GM12878 (cell line): ENCODE results near the gene VPS13C. TPM values are rescaled to one million over a fixed set of nuclear protein-coding genes. Genes with fewer than 3 reads are reported as not detected.

Source experiments
- ATAC-seq: fragments of 200-7000 bp; cut with Tn5 transposase; 3 replicates; pipeline ENCODE4 v1.9.1; 2020; ENCODE audit warnings: mild to moderate bottlenecking, moderate library complexity
- BruUV-seq: library from RNA; stranded (reverse); fragments of 400-500 nt; replicated peaks from 2 replicates; lab custom pipeline; 2021; lab: Mats Ljungman, UMichigan
- CTCF ChIA-PET: fragments of 300-600 bp; sonication (Branson Sonifier 250); formaldehyde crosslinking; extraction: SDS; loops from one replicate; lab custom pipeline; 2021; ENCODE audit warnings: inconsistent platforms; lab: Yijun Ruan, JAX
- POLR2A ChIA-PET: fragments of 350-600 bp; formaldehyde crosslinking; extraction: SDS; loops from one replicate; lab custom pipeline; 2021; ENCODE audit warnings: inconsistent platforms; lab: Charles Lee
- RAD21 ChIA-PET: fragments of 300-600 bp; sonication (Branson Sonifier 250); formaldehyde crosslinking; loops from one replicate; lab custom pipeline; 2023; ENCODE audit warnings: antibody characterized with exemption; ENCODE audit not compliant: unreplicated experiment; lab: Charles Lee
- SMC1A ChIA-PET: fragments of 300-600 bp; sonication (Branson Sonifier 250); formaldehyde crosslinking; loops from one replicate; lab custom pipeline; 2023; ENCODE audit not compliant: unreplicated experiment, uncharacterized antibody; lab: Charles Lee
- DNase-seq: peaks from one replicate; pipeline ENCODE4 v3.0.0-alpha.2; 2011; ENCODE audit warnings: low read depth, low spot score
- FAIRE-seq: peaks from 3 replicates; lab custom pipeline; 2011; peaks lifted over from hg19 to GRCh38; lab: Jason Lieb, UNC
- H2AFZ ChIP-seq: 2 replicates; pipeline ENCODE4 v1.6.0; 2011; ENCODE audit warnings: low read depth, low read length, control low read depth; ENCODE audit not compliant: control insufficient read depth
- H3K27ac ChIP-seq: 2 replicates; pipeline ENCODE4 v1.5.1; 2011; ENCODE audit warnings: control low read depth; ENCODE audit not compliant: control insufficient read depth, insufficient read depth
- H3K27me3 ChIP-seq, 2 experiments: replicated peaks in 1 of 2; 2 replicates each; pipeline versions ENCODE4 v1.6.0 to v1.6.1; 2011; ENCODE audit warnings: low read length in 1 of 2; ENCODE audit not compliant: control insufficient read depth in 2 of 2, insufficient read depth in 2 of 2
- H3K36me3 ChIP-seq, 2 experiments: 2 replicates each; pipeline ENCODE4 v1.5.1; 2011; ENCODE audit warnings: low read length in 1 of 2; ENCODE audit not compliant: control insufficient read depth in 2 of 2, insufficient read depth in 2 of 2
- H3K4me1 ChIP-seq: 2 replicates; pipeline ENCODE4 v1.6.1; 2011; ENCODE audit warnings: mild to moderate bottlenecking, low read length, moderate library complexity, mixed read lengths; ENCODE audit not compliant: control insufficient read depth, insufficient read depth
- H3K4me2 ChIP-seq: 2 replicates; pipeline ENCODE4 v1.6.0; 2011; ENCODE audit warnings: control low read depth; ENCODE audit not compliant: control insufficient read depth, insufficient read depth
- H3K4me3 ChIP-seq: fragments of 200-600 bp; sonication (generic); 2 replicates; pipeline ENCODE4 v1.5.1; 2016
- H3K79me2 ChIP-seq: 2 replicates; pipeline ENCODE4 v1.6.0; 2011; ENCODE audit warnings: low read length; ENCODE audit not compliant: control insufficient read depth, insufficient read depth
- H3K9ac ChIP-seq: 2 replicates; pipeline ENCODE4 v1.8.0; 2011; ENCODE audit warnings: low read length, control low read depth, mixed read lengths; ENCODE audit not compliant: control insufficient read depth, insufficient read depth
- H3K9me3 ChIP-seq: replicated peaks from 3 replicates; pipeline ENCODE4 v1.5.1; 2011; ENCODE audit warnings: mild to moderate bottlenecking, low read length; ENCODE audit not compliant: control insufficient read depth, insufficient read depth
- H4K20me1 ChIP-seq: 2 replicates; pipeline ENCODE4 v1.6.0; 2011; ENCODE audit not compliant: control insufficient read depth, insufficient read depth
- CTCF ChIP-seq, 3 experiments: IDR thresholded peaks in 2 of 3; conservative IDR thresholded peaks in 1 of 3; 2 replicates each; pipeline ENCODE4 v1.5.1; 2011; ENCODE audit warnings: low read depth in 3 of 3, low read length in 3 of 3, mild to moderate bottlenecking in 3 of 3, control low read depth in 2 of 3, moderate library complexity in 2 of 3, inconsistent platforms in 1 of 3, mixed read lengths in 1 of 3; ENCODE audit not compliant: control insufficient read depth in 2 of 3, insufficient read depth in 1 of 3; ENCODE audit errors: extremely low read depth in 1 of 3
- EED ChIP-seq: sonication (generic); IDR thresholded peaks from 2 replicates; pipeline ENCODE4 v1.6.1; 2016; ENCODE audit warnings: antibody characterized with exemption, low read depth
- EZH2 ChIP-seq: IDR thresholded peaks from 2 replicates; pipeline ENCODE4 v1.6.1; 2012; ENCODE audit warnings: low read depth, mild to moderate bottlenecking, control low read depth, inconsistent platforms, low read length, borderline replicate concordance; ENCODE audit not compliant: control insufficient read depth
- FOXM1 ChIP-seq: IDR thresholded peaks from 2 replicates; pipeline ENCODE4 v1.6.1; 2012; ENCODE audit warnings: low read depth, mild to moderate bottlenecking, inconsistent platforms, low read length, moderate library complexity
- MTA3 ChIP-seq: IDR thresholded peaks from 2 replicates; pipeline ENCODE4 v1.6.1; 2012; ENCODE audit warnings: low read length, inconsistent platforms, borderline replicate concordance
- NFIC ChIP-seq: IDR thresholded peaks from 2 replicates; pipeline ENCODE4 v1.6.1; 2012; ENCODE audit warnings: low read depth, mild to moderate bottlenecking, inconsistent platforms, low read length, moderate library complexity
- SKIL ChIP-seq: fragments of 450-650 bp; IDR thresholded peaks from 2 replicates; pipeline ENCODE4 v1.6.1; 2017; ENCODE audit warnings: mild to moderate bottlenecking, low read depth, inconsistent platforms; ENCODE audit not compliant: poor library complexity, severe bottlenecking
- ZNF622 ChIP-seq: fragments of 450-650 bp; IDR thresholded peaks from 2 replicates; pipeline ENCODE4 v1.6.1; 2017; ENCODE audit warnings: mild to moderate bottlenecking, inconsistent platforms
- WGBS: methylation state at CpG from one replicate; pipeline ENCODE4 v1.1.6; 2016; ENCODE audit warnings: low lambda C conversion rate; ENCODE audit not compliant: insufficient replicate concordance, insufficient coverage; ENCODE audit errors: missing lambda C conversion rate; 5-methylcytosine and 5-hydroxymethylcytosine counted together
- in situ Hi-C: fragments of 300-500 bp; cut with MboI; formaldehyde crosslinking; loops from 9 replicates; pipeline ENCODE4 v1.14.3; 2018; ENCODE audit warnings: mixed read lengths
- intact Hi-C: fragments of 100-400 bp; cut with micrococcal nuclease; formaldehyde crosslinking; loops from one replicate; pipeline ENCODE4 v1.14.2; 2022; ENCODE audit not compliant: unreplicated experiment
- polyA plus RNA-seq, 11 experiments: library from polyadenylated mRNA; depleted of rRNA in 4 of 11; unstranded in 6 of 11; stranded (reverse) in 5 of 11; fragments of >200 nt; fragmentation: Nextera tagmentation in 4 of 11; fragmentation: Illumina TruSeq in 1 of 11; extraction: Ambion mirVana in 4 of 11; extraction: Trizol in 1 of 11; gene quantifications; 1 replicate in 1 of 11; 2 replicates in 10 of 11; pipeline versions ENCODE4 v1.2.1 to v1.2.3, GENCODE V29; 2011 to 2016; ENCODE audit warnings: inconsistent platforms in 2 of 11, missing spikeins in 2 of 11, low read depth in 1 of 11
- total RNA-seq, 4 experiments: library from RNA; depleted of rRNA in 3 of 4; stranded (reverse); fragments of >200 nt in 3 of 4; fragmentation: Illumina TruSeq in 1 of 4; extraction: Trizol in 1 of 4; gene quantifications; 2 replicates each; pipeline versions ENCODE4 v1.2.1 to v1.2.3, GENCODE V29; 2013 to 2021

Gene VPS13C
- total and polyA plus RNA-seq, 10 of the 15 experiments (the other 5 are each of a cell fraction or from before 2014, with no cell fraction given): 9.3 to 53.1 (median 31.8) TPM

GRCh38 chr15:62059108-62059815 lies 985 bp downstream of the VPS13C start:
- in situ Hi-C loops: no loop called here
- CTCF ChIA-PET: interaction anchor here (0.7 to 3.0 kb wide), 12 partner anchors 8 to 180 kb away, joined by 3 to 13 read pairs (median 4); no protein-coding TSS in a partner anchor
- peak overlapping the region; percentile 91 for H3K27ac ChIP-seq
- WGBS: 1% methylated on average over 13 of the region's 13 CpGs
- TSS peak; percentile 68 for BruUV-seq
- POLR2A ChIA-PET: interaction anchor here (0.7 to 2.3 kb wide), 3 partner anchors 9 to 173 kb away, joined by 3 to 7 read pairs (median 3); no protein-coding TSS in a partner anchor
- no peaks in the 10 kb centered on the region for H3K4me1 ChIP-seq
- peaks cover 39% of the 10 kb centered on the region for H3K79me2 ChIP-seq
- intact Hi-C loops: no loop called here
- FAIRE-seq: no peak
- no peak for DNase-seq
- peak in 1 of 3 experiments; percentile 6; a peak in 1 of 6 replicates for TF ChIP-seq CTCF (IDR thresholded peaks at IDR 0.05 in 2 of 3, conservative IDR thresholded peaks at IDR 0.05 in 1 of 3; ENCODE audit: control insufficient read depth in 2 of 3, extremely low read depth in 1 of 3, insufficient read depth in 1 of 3, low read depth in 3 of 3, low read length in 3 of 3)
- no peak for TF ChIP-seq ZNF622
- 0 out of 2 replicates have a peak, but pooled peaks have one; percentile 15 for TF ChIP-seq FOXM1
- 0 out of 2 replicates have a peak, but pooled peaks have one; percentile 24 for TF ChIP-seq NFIC
- TF ChIP-seq EZH2: no peak
- TF ChIP-seq MTA3: 0 out of 2 replicates have a peak, but pooled peaks have one; percentile 62
- TF ChIP-seq EED: no peak
- TF ChIP-seq SKIL: peak; percentile 47
- peak overlapping the region; percentile 73 for H3K4me3 ChIP-seq
- H3K36me3 ChIP-seq: no peaks in the 10 kb centered on the region
- no peaks in the 10 kb centered on the region for H3K9me3 ChIP-seq
- H3K4me2 ChIP-seq: peak overlapping the region; percentile 46
- H3K9ac ChIP-seq: peak overlapping the region; percentile 94
- RAD21 ChIA-PET: interaction anchor here (0.6 to 2.4 kb wide), 6 partner anchors 12 to 84 kb away, joined by 3 to 14 read pairs (median 4); no protein-coding TSS in a partner anchor
- H3K27me3 ChIP-seq: no peaks in the 10 kb centered on the region; a peak in 1 of 4 replicates
- H4K20me1 ChIP-seq: no peaks in the 10 kb centered on the region
- peak overlapping the region; percentile 95 for H2AFZ ChIP-seq
- SMC1A ChIA-PET: interaction anchor here (0.7 to 3.2 kb wide), 10 partner anchors 12 to 222 kb away, joined by 3 to 20 read pairs (median 3); no protein-coding TSS in a partner anchor
- ATAC-seq: peak; percentile 19; the same call in 2 of the 3 replicates
